22Rv1 (cell line): Measurements from ENCODE around the gene XRCC4.
"Not testable (repeated sequence)": the region's sequence is repeated elsewhere in the genome, so short reads cannot be mapped to it uniquely, and the experiment has no call there.

Experiments
- H3K27ac ChIP-seq: fragments of 450-650 bp; 2 replicates; pipeline ENCODE4 v1.5.1; 2017
- ZFX ChIP-seq: fragments of 450-650 bp; IDR thresholded peaks from 2 replicates; pipeline ENCODE4 v1.6.1; 2017; ENCODE audit warnings: antibody characterized with exemption, borderline replicate concordance
- TF ChIP-seq, protein P1 (sequence below): fragments of 450-650 bp; IDR thresholded peaks from 2 replicates; pipeline ENCODE4 v1.5.1; 2017; ENCODE audit warnings: mild to moderate bottlenecking

The XRCC4 gene

DNA sequence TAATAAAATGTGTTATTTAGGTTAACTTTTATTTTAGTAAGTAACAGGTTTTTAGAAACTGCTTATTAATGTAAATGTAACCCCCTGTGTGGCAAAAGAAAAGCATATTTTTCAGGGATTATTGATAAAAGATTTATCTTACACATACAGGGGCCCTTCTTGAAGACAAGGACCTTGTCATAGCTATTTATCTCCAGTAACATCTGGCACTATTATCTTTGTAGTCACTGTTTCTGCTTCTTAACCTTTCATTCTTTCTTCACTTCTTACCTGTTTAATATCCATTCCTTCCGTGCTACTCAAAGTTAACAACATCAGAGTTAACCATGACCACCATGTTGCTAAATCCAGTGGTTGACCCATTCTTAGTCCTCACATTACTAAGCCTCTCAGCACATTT is 276.4 kb downstream of the XRCC4 start:
- no peak overlapping the region for H3K27ac ChIP-seq
- TF ChIP-seq ZFX, result no peak
- TF ChIP-seq, protein P1, sequence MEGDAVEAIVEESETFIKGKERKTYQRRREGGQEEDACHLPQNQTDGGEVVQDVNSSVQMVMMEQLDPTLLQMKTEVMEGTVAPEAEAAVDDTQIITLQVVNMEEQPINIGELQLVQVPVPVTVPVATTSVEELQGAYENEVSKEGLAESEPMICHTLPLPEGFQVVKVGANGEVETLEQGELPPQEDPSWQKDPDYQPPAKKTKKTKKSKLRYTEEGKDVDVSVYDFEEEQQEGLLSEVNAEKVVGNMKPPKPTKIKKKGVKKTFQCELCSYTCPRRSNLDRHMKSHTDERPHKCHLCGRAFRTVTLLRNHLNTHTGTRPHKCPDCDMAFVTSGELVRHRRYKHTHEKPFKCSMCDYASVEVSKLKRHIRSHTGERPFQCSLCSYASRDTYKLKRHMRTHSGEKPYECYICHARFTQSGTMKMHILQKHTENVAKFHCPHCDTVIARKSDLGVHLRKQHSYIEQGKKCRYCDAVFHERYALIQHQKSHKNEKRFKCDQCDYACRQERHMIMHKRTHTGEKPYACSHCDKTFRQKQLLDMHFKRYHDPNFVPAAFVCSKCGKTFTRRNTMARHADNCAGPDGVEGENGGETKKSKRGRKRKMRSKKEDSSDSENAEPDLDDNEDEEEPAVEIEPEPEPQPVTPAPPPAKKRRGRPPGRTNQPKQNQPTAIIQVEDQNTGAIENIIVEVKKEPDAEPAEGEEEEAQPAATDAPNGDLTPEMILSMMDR, result no peak

DNA sequence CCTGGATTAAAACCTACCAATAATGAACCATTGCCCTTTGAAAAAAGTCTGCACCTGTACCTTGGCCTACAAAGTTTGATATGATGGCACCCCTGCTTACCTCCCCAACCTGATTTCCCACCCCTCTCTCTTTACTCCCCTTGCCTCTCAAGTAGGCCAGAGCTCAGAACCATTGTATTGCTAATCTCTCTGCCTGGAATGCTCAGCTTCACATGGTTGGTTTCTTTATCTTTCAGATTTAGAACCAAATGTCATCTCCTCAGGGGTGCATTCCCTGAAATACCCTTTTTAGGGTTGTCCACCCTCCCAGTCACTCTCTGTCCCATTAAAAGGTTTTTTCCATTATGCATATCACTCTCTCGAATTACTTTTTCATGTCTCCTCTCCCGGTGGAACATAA is 277.6 kb downstream of the XRCC4 start:
- H3K27ac ChIP-seq, result no peak overlapping the region
- no peak for TF ChIP-seq ZFX
- TF ChIP-seq, protein P1, result no peak

DNA sequence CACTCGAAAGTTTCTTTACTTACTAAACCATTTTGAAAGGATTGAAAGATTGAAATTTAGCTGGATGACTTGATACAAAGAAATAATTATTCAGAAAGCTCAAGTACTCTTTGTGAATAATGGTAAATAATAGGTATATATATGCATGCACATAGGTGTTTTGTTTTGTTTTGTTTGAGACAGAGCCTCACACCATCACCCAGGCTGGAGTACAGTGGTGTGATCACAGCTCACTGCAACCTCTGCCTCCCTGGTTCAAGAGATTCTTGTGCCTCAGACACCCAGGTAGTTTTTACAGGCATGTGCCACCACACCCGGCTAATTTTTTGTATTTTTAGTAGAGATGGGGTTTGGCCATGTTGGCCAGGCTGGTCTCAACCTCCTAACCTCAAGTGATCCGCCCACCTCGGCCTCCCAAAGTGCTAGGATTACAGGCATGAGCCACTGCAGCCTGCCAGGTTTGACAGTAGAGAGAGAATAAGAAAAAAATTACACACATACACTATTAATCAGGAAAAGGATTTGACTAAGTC is 278.2 kb downstream of the XRCC4 start:
- H3K27ac ChIP-seq, result not testable (repeated sequence)

DNA sequence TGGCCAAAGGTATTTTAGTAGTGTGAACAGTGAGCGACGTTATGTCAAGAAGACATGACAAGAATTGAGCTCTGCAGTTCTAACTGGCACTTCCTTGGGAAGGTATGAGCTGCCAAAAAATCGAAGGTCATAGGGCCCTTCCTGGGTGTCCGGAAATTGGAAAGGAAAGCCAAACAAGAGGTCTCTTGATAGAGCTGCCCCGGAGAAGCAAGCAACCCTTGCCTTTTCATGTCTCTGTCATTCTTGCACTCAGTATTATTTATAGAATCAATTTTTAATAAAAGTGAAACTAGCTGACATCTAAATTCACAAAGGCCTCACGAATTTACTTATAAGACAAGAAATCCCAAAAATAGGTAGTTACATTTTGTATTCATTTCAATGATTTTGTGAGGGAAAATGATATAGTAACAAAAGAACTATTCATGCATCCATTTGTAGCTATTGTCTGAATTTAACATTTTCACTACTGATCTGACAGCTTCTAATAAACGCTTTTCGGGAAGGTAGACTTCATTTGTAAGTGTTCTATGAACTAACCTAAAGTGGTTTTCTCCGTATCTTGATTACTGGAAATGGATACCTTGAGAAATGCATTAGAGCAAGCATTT is 280.4 kb downstream of the XRCC4 start:
- no peak overlapping the region for H3K27ac ChIP-seq
- TF ChIP-seq, protein P1, result no peak
- TF ChIP-seq ZFX, result no peak

DNA sequence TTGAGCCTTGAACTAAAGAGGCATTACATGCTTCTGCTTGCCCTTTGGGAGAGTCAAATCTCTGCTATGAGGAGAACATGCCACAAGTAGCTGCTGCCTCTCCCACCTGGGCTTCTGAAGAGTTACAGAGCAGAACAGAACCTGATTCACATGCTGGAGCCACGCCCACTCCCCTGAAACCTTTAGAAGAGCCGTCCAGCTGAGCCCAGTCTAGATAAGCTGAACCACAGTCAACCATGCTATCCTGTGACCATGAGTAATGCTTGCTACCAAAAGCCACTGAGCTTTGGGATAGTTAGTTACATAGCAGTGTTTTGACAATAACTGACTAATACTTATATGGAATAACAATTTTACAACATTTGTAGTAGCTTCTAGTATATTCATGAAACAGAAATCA is 283.2 kb downstream of the XRCC4 start:
- no peak overlapping the region for H3K27ac ChIP-seq
- TF ChIP-seq, protein P1, result no peak
- no peak for TF ChIP-seq ZFX

DNA sequence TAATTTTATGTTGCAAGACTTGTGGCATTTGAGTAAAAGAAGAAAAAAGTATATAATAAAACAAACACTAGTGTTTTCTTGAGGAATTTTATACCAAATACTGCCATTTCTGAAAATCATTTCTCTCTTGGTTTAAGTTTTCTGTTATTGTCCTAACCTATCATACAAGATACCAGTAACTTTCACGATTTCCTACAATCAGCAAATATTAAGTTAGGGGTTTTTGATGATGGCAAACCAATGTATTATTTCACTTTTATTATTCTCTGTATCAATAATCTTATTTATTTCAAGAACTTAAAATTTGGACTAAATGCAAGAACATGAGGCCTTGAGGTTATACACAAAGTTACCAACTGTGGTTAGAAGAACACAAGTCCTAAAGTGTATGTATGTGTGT is 285.2 kb downstream of the XRCC4 start:
- no peak overlapping the region for H3K27ac ChIP-seq
- TF ChIP-seq, protein P1, result no peak
- no peak for TF ChIP-seq ZFX

DNA sequence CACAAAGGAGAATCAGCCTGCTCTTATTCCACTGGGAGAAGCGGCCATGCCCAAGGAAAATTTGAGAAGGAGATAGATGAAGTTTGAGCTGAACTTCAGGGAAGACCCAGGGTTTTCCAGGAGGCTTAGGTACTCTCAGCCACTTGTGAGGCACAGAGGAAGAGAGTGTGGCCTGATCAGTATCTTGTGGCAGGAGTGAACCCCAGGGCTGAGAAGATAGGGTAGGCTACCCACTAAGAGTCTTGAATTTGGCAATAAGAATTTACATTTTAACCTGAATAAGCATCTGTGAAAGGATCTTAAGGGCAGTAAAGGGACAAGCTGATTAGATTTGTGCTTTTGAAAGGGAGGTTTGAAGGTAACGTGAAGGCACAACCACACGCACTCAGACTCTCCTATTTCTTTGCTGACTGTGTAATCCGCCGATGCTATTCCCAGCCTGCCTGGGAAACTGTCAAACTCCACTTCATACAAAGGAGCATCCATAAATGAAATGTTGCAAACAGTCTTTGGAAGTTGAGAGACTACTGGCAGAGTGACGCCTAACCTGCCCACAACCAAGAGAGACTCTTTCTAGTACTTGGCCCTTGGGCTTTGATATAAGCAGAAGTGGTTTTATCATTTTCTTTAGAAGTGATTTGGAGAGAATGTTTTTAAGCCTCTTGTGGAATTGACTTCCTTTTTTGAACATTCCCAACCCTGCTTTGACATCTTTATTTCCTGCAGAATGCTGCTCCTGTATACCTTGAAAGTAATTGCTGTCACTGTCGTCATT is 286.0 kb downstream of the XRCC4 start:
- H3K27ac ChIP-seq, result no peak overlapping the region
- TF ChIP-seq, protein P1, result no peak
- no peak for TF ChIP-seq ZFX
